Measurements from ENCODE around the gene RCVRN.

DNA sequence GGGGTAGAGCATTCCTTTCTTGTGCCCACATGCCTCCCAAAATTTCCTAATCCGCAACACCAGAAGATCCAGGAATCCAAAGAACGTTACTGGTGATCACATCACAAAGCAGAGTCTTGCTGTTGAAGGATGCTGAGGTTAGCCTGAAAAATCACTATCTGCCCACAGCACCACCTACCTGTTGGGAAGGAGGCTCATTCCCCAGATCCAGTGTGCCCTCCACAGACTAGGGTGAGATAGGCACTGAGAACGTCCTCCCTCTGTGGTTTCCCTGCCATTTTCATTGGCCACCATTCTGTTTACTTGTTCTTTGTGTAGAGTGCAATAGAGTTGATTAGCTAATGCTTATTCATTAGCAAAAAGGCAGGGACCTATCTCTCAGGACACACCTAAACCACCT lies 30.3 kb downstream of the RCVRN start:
- TF ChIP-seq POLR2AphosphoS5 (IDR thresholded peaks at IDR 0.05): no peak
- TF ChIP-seq POLR2A (IDR thresholded peaks at IDR 0.05): no peak
- TF ChIP-seq, protein P1, sequence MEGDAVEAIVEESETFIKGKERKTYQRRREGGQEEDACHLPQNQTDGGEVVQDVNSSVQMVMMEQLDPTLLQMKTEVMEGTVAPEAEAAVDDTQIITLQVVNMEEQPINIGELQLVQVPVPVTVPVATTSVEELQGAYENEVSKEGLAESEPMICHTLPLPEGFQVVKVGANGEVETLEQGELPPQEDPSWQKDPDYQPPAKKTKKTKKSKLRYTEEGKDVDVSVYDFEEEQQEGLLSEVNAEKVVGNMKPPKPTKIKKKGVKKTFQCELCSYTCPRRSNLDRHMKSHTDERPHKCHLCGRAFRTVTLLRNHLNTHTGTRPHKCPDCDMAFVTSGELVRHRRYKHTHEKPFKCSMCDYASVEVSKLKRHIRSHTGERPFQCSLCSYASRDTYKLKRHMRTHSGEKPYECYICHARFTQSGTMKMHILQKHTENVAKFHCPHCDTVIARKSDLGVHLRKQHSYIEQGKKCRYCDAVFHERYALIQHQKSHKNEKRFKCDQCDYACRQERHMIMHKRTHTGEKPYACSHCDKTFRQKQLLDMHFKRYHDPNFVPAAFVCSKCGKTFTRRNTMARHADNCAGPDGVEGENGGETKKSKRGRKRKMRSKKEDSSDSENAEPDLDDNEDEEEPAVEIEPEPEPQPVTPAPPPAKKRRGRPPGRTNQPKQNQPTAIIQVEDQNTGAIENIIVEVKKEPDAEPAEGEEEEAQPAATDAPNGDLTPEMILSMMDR (IDR thresholded peaks at IDR 0.05): no peak
